Body of pancreas (tissue), 4 donors: ENCODE data around the gene ZNF184. TPM values are rescaled to one million over a fixed set of nuclear protein-coding genes. Genes with fewer than 3 reads are reported as not detected.

ENCODE experiments used
- ATAC-seq: fragments of 150-250 bp; one replicate; pipeline ENCODE4 v1.9.1; 2016
- DNase-seq, 4 donors: peaks; one replicate each; pipeline ENCODE4 v3.0.0-alpha.2; 2019
- H3K27ac ChIP-seq, 4 donors: fragments of 200-600 bp; sonication (generic); 1 replicate in 3 of 4; 2 replicates in 1 of 4; pipeline versions ENCODE4 v1.5.1 to v1.6.1; 2016 to 2019; ENCODE audit warnings: mild to moderate bottlenecking in 1 of 4, mixed read lengths in 1 of 4, moderate library complexity in 1 of 4
- H3K27me3 ChIP-seq, 2 donors: fragments of 200-600 bp; sonication (generic); one replicate each; pipeline ENCODE4 v1.6.0; 2016; ENCODE audit warnings: mild to moderate bottlenecking in 1 of 2
- H3K36me3 ChIP-seq, 2 donors: fragments of 200-600 bp; sonication (generic); replicated peaks in 1 of 2; 2 replicates each; pipeline ENCODE4 v1.5.1; 2016; ENCODE audit warnings: low read depth in 2 of 2; ENCODE audit not compliant: insufficient read depth in 1 of 2
- H3K4me1 ChIP-seq: fragments of 200-600 bp; sonication (generic); one replicate; pipeline ENCODE4 v1.6.0; 2016
- H3K4me3 ChIP-seq, 2 donors: fragments of 200-600 bp; sonication (generic); 1 replicate in 1 of 2; 2 replicates in 1 of 2; pipeline ENCODE4 v1.5.1; 2016 to 2019
- H3K9me3 ChIP-seq, 3 donors: fragments of 200-600 bp; sonication (generic); 1 replicate in 2 of 3; 2 replicates in 1 of 3; pipeline ENCODE4 v1.5.1; 2016
- CTCF ChIP-seq, 7 experiments: fragments of 450-650 bp in 4 of 7; fragments of 200-600 bp in 3 of 7; sonication (generic) in 3 of 7; IDR thresholded peaks; one replicate each; pipeline ENCODE4 v1.5.1; 2016 to 2019; ENCODE audit warnings: antibody characterized with exemption in 7 of 7
- POLR2A ChIP-seq, 3 donors: fragments of 450-650 bp; IDR thresholded peaks; one replicate each; pipeline ENCODE4 v1.6.1; 2016; ENCODE audit warnings: antibody characterized with exemption in 3 of 3, mild to moderate bottlenecking in 2 of 3
- WGBS, 2 donors: methylation state at CpG; one replicate each; pipeline ENCODE4 v1.1.5; 2017; 5-methylcytosine and 5-hydroxymethylcytosine counted together
- intact Hi-C: fragments of 100-400 bp; cut with DNase I; formaldehyde crosslinking; loops from one replicate; pipeline ENCODE4 v1.15.1; 2023
- total RNA-seq, 2 donors: library from RNA; depleted of rRNA; stranded (reverse); fragments of >200 nt; gene quantifications; one replicate each; pipeline ENCODE4 v1.1.0, GENCODE V29; 2016

Gene ZNF184
- total RNA-seq, 2 donors from 2014 or later: 2.3 to 4.9 TPM

DNA sequence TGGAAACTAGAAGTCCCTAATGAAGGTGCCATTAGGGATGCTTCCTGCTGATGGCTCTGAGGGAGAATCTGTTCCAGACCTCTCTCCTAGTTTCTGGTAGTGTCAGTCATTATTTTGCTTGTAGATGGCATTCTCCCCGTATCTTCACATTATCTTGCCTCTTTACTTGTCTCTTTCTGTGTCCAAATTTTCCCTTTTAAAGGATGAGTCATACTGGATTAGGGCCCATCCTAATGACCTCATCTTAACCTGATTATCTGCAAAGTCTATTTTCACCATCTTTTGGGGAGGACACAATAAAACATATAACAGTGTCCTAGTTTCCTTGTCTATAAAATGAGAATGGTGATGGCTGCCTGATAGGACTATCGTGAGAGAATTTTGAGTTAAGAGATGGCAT, 57.0 kb downstream of the ZNF184 start:
- Histone ChIP-seq H3K9me3 (no peaks in the 10 kb centered on the region), H3K27me3 (no peaks in the 10 kb centered on the region), H3K4me3 (no peak overlapping the region), H3K36me3 (no peaks in the 10 kb centered on the region), H3K4me1 (no peaks in the 10 kb centered on the region), H3K27ac (no peak overlapping the region)
- 68 to 83% methylated on average over 2 of the region's 2 CpGs for WGBS, 2 donors
- no peak for TF ChIP-seq CTCF (IDR thresholded peaks at IDR 0.05)
- no peak for TF ChIP-seq POLR2A (IDR thresholded peaks at IDR 0.05)
- intact Hi-C loops: no loop called here
- DNase-seq (no peak), ATAC-seq (no peak)

DNA sequence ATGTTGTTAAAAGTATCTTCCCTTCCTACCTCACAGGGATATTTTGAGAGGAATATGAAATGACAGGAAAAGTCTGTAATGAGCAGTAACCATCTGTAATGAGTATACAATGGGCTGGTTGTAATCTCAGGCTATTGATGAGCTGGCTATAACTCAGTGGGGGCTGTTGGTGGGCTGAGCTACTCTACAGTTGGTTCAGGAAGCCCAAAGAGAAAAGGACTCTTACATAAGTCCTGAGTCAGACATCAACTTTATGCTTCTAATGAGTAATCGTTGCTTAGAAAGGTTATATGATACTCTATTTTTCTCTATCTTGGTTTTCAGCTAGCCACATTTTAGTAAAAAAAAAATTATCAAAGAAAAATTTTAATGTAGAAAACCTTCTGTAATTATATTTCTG, 57.9 kb downstream of the ZNF184 start:
- no peaks in the 10 kb centered on the region for H3K27me3 ChIP-seq
- H3K4me1 ChIP-seq: no peaks in the 10 kb centered on the region
- DNase-seq (no peak), ATAC-seq (no peak)
- intact Hi-C loops: no loop called here
- H3K9me3 ChIP-seq: no peaks in the 10 kb centered on the region
- no peak for TF ChIP-seq POLR2A (IDR thresholded peaks at IDR 0.05)
- no peak for TF ChIP-seq CTCF (IDR thresholded peaks at IDR 0.05)
- no peaks in the 10 kb centered on the region for H3K36me3 ChIP-seq
- H3K27ac ChIP-seq: no peak overlapping the region
- 70 to 82% methylated on average over 1 of the region's 1 CpG for WGBS, 2 donors
- H3K4me3 ChIP-seq: no peak overlapping the region

GRCh38 chr6:27414300-27414699, 58.6 kb downstream of the ZNF184 start:
- TF ChIP-seq CTCF (IDR thresholded peaks at IDR 0.05) (no peak), POLR2A (IDR thresholded peaks at IDR 0.05) (no peak)
- DNase-seq (no peak), ATAC-seq (no peak)
- H3K27ac ChIP-seq: no peak overlapping the region
- no peaks in the 10 kb centered on the region for H3K4me1 ChIP-seq
- no peaks in the 10 kb centered on the region for H3K36me3 ChIP-seq
- intact Hi-C loops: no loop called here
- no peak overlapping the region for H3K4me3 ChIP-seq
- WGBS, 2 donors: 82 to 84% methylated on average over 4 of the region's 4 CpGs
- H3K9me3 ChIP-seq: no peaks in the 10 kb centered on the region
- H3K27me3 ChIP-seq: no peaks in the 10 kb centered on the region

- WGBS, 2 donors: 66 to 69% methylated on average over 7 to 8 of the region's 8 CpGs
- Histone ChIP-seq H3K4me1 (no peaks in the 10 kb centered on the region), H3K4me3 (no peak overlapping the region), H3K27me3 (no peaks in the 10 kb centered on the region), H3K9me3 (no peaks in the 10 kb centered on the region), H3K27ac (no peak overlapping the region), H3K36me3 (no peaks in the 10 kb centered on the region)
- DNase-seq: no peak
- no peak for ATAC-seq
- intact Hi-C loops: no loop called here
- TF ChIP-seq POLR2A (IDR thresholded peaks at IDR 0.05) (no peak), CTCF (IDR thresholded peaks at IDR 0.05) (no peak)
Observed at GRCh38 chr6:27407153-27407814, 65.6 kb downstream of the ZNF184 start.

DNA sequence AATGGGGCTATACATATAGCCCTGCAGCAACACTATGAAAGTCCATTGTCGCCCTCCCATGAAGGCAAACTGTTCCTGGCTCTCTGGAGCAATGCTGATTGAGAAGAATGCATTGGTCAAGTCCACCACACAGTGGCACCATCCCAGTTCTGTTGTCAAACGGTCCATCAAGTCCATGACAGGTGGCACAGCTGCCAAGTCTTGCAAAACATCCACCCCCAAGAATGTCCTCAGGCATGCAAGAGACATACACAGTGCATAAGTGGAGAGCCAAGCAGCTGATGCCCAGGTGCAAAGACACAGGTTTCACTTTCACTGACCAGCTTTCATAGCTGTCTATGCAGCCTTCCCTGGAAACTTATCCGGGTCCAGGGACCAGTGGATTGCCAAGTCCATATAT, 66.8 kb downstream of the ZNF184 start:
- no peak for TF ChIP-seq POLR2A (IDR thresholded peaks at IDR 0.05)
- TF ChIP-seq CTCF (IDR thresholded peaks at IDR 0.05): no peak
- ATAC-seq (no peak), DNase-seq (no peak)
- H3K36me3 ChIP-seq: no peaks in the 10 kb centered on the region
- no peaks in the 10 kb centered on the region for H3K27me3 ChIP-seq
- no peak overlapping the region for H3K4me3 ChIP-seq
- WGBS, 2 donors: 64 to 69% methylated on average over 3 of the region's 3 CpGs
- no peaks in the 10 kb centered on the region for H3K4me1 ChIP-seq
- peaks cover 0 to under 1% (median 0%) of the 10 kb centered on the region in 3 donors for H3K9me3 ChIP-seq
- intact Hi-C loops: no loop called here
- no peak overlapping the region for H3K27ac ChIP-seq
